ENCODE results near the gene GRID1.
A peak's percentile ranks its signal among the peaks of the same experiment; 100 is the strongest.

GRID1 gene

GRCh38 chr10:85612833-85613232, 753.8 kb downstream of the GRID1 start:
- no peaks in the 10 kb centered on the region for H3K27me3 ChIP-seq
- intact Hi-C loops (cut with DNase I; ENCODE audit: low total_unique reads), result no loop called here
- H3K4me3 ChIP-seq, result no peak overlapping the region
- H3K9me3 ChIP-seq, result no peaks in the 10 kb centered on the region
- H3K36me3 ChIP-seq, result no peaks in the 10 kb centered on the region
- no peak overlapping the region for H3K27ac ChIP-seq
- DNase-seq, result peak in 1 of 2 donors; percentile 50
- no peaks in the 10 kb centered on the region for H3K4me1 ChIP-seq
- TF ChIP-seq CTCF (IDR thresholded peaks at IDR 0.05), result no peak

GRCh38 chr10:85612378-85612775, 754.2 kb downstream of the GRID1 start:
- Histone ChIP-seq H3K4me3 (no peak overlapping the region), H3K4me1 (no peaks in the 10 kb centered on the region), H3K36me3 (no peaks in the 10 kb centered on the region), H3K9me3 (no peaks in the 10 kb centered on the region), H3K27me3 (no peaks in the 10 kb centered on the region), H3K27ac (no peak overlapping the region)
- DNase-seq, result peak in 1 of 2 donors; percentile 6
- intact Hi-C loops (cut with DNase I; ENCODE audit: low total_unique reads), result no loop called here
- TF ChIP-seq CTCF (IDR thresholded peaks at IDR 0.05), result no peak

- H3K27ac ChIP-seq, result no peak overlapping the region
- TF ChIP-seq CTCF (IDR thresholded peaks at IDR 0.05), result no peak
- peak in 1 of 2 donors; percentile 32 for DNase-seq
- no peaks in the 10 kb centered on the region for H3K4me1 ChIP-seq
- no peaks in the 10 kb centered on the region for H3K36me3 ChIP-seq
- intact Hi-C loops (cut with DNase I; ENCODE audit: low total_unique reads), result no loop called here
- H3K4me3 ChIP-seq, result no peak overlapping the region
- H3K27me3 ChIP-seq, result no peaks in the 10 kb centered on the region
- H3K9me3 ChIP-seq, result no peaks in the 10 kb centered on the region
These were observed 754.7 kb downstream of the GRID1 start for GRCh38 chr10:85611746-85612377.

- Histone ChIP-seq H3K36me3 (no peaks in the 10 kb centered on the region), H3K4me1 (no peaks in the 10 kb centered on the region), H3K27me3 (no peaks in the 10 kb centered on the region), H3K27ac (no peak overlapping the region), H3K4me3 (no peak overlapping the region), H3K9me3 (no peaks in the 10 kb centered on the region)
- no peak for TF ChIP-seq CTCF (IDR thresholded peaks at IDR 0.05)
- intact Hi-C loops (cut with DNase I; ENCODE audit: low total_unique reads), result no loop called here
- peak in 1 of 2 donors; percentile 42 for DNase-seq
These were observed 755.4 kb downstream of the GRID1 start for GRCh38 chr10:85611093-85611740.

GRCh38 chr10:85610381-85611092, 756.1 kb downstream of the GRID1 start:
- H3K27ac ChIP-seq, result no peak overlapping the region
- no peaks in the 10 kb centered on the region for H3K27me3 ChIP-seq
- peak in 1 of 2 donors; percentile 44 for DNase-seq
- no peaks in the 10 kb centered on the region for H3K36me3 ChIP-seq
- H3K4me1 ChIP-seq, result no peaks in the 10 kb centered on the region
- H3K9me3 ChIP-seq, result no peaks in the 10 kb centered on the region
- intact Hi-C loops (cut with DNase I; ENCODE audit: low total_unique reads), result no loop called here
- H3K4me3 ChIP-seq, result no peak overlapping the region
- no peak for TF ChIP-seq CTCF (IDR thresholded peaks at IDR 0.05)
